Parathyroid adenoma (tissue), 2 donors: ENCODE data around the gene MXRA8.

Source experiments
- H2AFZ ChIP-seq: fragments of 300-600 bp; sonication (generic); one replicate; pipeline ENCODE4 v1.7.0; 2017; ENCODE audit warnings: antibody characterized with exemption, mild to moderate bottlenecking
- H3K27ac ChIP-seq: fragments of 300-600 bp; sonication (generic); one replicate; pipeline ENCODE4 v1.7.0; 2017
- H3K27me3 ChIP-seq: fragments of 300-600 bp; sonication (generic); one replicate; pipeline ENCODE4 v1.7.0; 2017; ENCODE audit warnings: low read length; ENCODE audit not compliant: control insufficient read depth, insufficient read depth
- H3K36me3 ChIP-seq: fragments of 300-600 bp; sonication (generic); one replicate; pipeline ENCODE4 v1.7.0; 2017; ENCODE audit warnings: low read length; ENCODE audit not compliant: control insufficient read depth, insufficient read depth
- H3K4me1 ChIP-seq: fragments of 300-600 bp; sonication (generic); one replicate; pipeline ENCODE4 v1.7.0; 2017; ENCODE audit warnings: control low read depth
- H3K4me2 ChIP-seq: fragments of 300-600 bp; sonication (generic); one replicate; pipeline ENCODE4 v1.7.0; 2017; ENCODE audit warnings: low read length
- H3K4me3 ChIP-seq: fragments of 300-600 bp; sonication (generic); one replicate; pipeline ENCODE4 v1.7.0; 2017; ENCODE audit warnings: low read depth, low read length
- H3K79me2 ChIP-seq: fragments of 300-600 bp; sonication (generic); one replicate; pipeline ENCODE4 v1.7.0; 2017; ENCODE audit warnings: control low read depth
- H3K9ac ChIP-seq: fragments of 300-600 bp; sonication (generic); one replicate; pipeline ENCODE4 v1.7.0; 2017; ENCODE audit warnings: mild to moderate bottlenecking
- H3K9me3 ChIP-seq: fragments of 300-600 bp; sonication (generic); one replicate; pipeline ENCODE4 v1.7.0; 2017; ENCODE audit warnings: low read length; ENCODE audit not compliant: control insufficient read depth
- TF ChIP-seq, protein P1 (sequence below): fragments of 300-600 bp; sonication (generic); IDR thresholded peaks from one replicate; pipeline ENCODE4 v1.7.0; 2017; ENCODE audit warnings: antibody characterized with exemption, mild to moderate bottlenecking
- donor health status: primary hyperparathyroidism.

MXRA8 gene

DNA sequence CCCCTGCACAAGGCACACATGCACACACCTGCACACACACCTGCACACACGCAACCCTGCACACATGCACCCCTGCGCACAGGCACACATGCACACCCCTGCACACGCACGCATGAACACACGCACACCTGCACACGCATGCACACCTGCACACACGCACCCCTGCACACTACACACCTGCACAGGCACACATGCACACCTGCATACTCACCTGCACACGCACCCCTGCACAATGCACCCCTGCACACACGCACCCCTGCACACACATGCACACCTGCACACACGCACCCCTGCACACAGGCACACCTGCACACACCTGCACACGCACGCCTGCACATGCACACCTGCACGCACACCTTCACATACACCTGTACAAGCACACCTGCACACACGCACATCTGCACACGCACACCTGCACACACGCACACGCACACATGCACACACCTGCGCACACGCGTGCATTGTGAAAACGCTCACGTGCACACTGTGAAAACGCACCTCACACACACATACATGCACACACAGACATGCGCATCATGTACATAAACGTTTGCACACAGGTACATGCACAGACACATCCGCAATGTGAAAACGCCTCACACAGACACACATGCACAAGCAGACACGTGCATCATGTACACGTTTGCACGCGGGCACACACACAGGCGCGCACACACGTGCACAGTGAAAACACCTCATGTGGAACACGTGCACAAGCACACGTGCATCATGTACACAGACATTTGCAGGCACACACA is 17.4 kb downstream of the MXRA8 start:
- Histone ChIP-seq H2AFZ (no peak overlapping the region), H3K36me3 (no peaks in the 10 kb centered on the region), H3K9ac (no peak overlapping the region), H3K4me2 (no peak overlapping the region), H3K27ac (no peak overlapping the region), H3K4me3 (no peak overlapping the region), H3K79me2 (peaks cover 8% of the 10 kb centered on the region), H3K9me3 (no peaks in the 10 kb centered on the region), H3K4me1 (no peaks in the 10 kb centered on the region), H3K27me3 (no peaks in the 10 kb centered on the region)
- TF ChIP-seq, protein P1, sequence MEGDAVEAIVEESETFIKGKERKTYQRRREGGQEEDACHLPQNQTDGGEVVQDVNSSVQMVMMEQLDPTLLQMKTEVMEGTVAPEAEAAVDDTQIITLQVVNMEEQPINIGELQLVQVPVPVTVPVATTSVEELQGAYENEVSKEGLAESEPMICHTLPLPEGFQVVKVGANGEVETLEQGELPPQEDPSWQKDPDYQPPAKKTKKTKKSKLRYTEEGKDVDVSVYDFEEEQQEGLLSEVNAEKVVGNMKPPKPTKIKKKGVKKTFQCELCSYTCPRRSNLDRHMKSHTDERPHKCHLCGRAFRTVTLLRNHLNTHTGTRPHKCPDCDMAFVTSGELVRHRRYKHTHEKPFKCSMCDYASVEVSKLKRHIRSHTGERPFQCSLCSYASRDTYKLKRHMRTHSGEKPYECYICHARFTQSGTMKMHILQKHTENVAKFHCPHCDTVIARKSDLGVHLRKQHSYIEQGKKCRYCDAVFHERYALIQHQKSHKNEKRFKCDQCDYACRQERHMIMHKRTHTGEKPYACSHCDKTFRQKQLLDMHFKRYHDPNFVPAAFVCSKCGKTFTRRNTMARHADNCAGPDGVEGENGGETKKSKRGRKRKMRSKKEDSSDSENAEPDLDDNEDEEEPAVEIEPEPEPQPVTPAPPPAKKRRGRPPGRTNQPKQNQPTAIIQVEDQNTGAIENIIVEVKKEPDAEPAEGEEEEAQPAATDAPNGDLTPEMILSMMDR, result no peak

DNA sequence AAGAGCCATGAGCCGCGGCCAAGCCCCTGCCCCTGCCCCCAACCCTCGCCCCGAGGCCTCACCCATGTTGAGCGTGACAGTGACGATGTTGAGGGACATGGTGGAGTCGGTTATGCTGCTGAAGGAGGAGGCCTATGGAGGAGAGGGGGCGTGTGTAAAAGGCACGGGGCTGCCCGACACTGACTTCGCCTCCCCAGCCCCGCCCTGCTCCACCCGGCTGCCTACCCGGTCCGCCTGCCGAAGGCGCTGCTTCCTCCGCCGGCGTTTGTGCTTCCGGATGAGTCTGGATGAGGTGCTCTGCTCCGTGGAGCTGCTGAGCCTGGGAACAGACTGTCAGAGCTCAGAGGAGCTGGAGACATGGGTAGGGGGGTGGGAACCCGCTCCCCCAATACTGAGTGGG is 18.2 kb downstream of the MXRA8 start:
- H3K36me3 ChIP-seq, result no peaks in the 10 kb centered on the region

DNA sequence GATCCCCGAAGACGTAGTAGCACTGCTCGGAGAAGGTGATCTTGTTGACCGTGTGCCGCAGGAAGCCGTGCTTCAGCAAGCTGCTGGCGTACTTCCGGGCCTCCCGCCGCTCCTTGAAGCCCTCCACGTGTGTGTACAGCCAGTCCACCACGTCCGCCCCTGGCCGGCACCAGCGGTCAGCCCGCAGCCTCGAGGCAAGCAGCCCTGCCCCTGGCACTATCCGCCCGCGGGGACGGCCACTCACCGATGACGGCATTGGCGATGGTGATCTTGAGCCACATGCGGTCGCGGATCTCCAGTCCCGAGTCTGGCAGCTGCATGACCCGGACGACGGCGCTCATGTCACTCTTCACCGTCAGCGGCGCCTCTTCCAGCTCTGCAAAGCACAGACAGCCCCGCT is 20.1 kb downstream of the MXRA8 start:
- TF ChIP-seq, protein P1, result no peak
- Histone ChIP-seq H3K9me3 (no peaks in the 10 kb centered on the region), H3K79me2 (peaks cover under 1% of the 10 kb centered on the region), H3K9ac (no peak overlapping the region), H3K4me1 (no peaks in the 10 kb centered on the region), H3K27me3 (no peaks in the 10 kb centered on the region), H3K4me2 (no peak overlapping the region), H3K4me3 (no peak overlapping the region), H3K27ac (no peak overlapping the region), H3K36me3 (no peaks in the 10 kb centered on the region), H2AFZ (no peak overlapping the region)

More for the DNA sequence above, 18.2 kb downstream of the MXRA8 start:
- Histone ChIP-seq H3K79me2 (peaks cover 5% of the 10 kb centered on the region), H3K4me2 (no peak overlapping the region), H3K4me3 (no peak overlapping the region), H3K4me1 (no peaks in the 10 kb centered on the region), H3K9me3 (no peaks in the 10 kb centered on the region), H3K9ac (no peak overlapping the region), H3K27me3 (no peaks in the 10 kb centered on the region), H2AFZ (no peak overlapping the region), H3K27ac (no peak overlapping the region)
- TF ChIP-seq, protein P1, result no peak

DNA sequence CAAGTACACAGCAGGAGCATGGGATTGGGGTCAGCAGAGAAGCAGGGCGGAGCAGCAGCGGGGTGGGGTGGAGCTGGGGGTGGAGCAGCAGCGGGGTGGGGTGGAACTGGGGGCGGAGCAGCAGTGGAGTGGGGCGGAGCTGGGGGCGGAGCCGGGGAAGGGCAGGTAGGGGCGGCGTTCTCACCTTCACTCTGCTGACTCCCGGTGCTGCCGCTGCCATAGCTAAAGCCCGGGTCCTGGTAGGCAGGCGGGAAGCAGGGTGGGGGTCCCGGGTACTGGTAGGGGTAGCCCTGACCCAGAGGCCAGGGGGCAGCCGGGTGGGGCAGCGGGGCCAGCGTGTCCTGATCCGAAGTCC is 20.6 kb downstream of the MXRA8 start:
- Histone ChIP-seq H3K27ac (no peak overlapping the region), H2AFZ (no peak overlapping the region), H3K36me3 (no peaks in the 10 kb centered on the region), H3K79me2 (no peaks in the 10 kb centered on the region), H3K4me3 (no peak overlapping the region), H3K4me2 (no peak overlapping the region), H3K9ac (no peak overlapping the region), H3K4me1 (no peaks in the 10 kb centered on the region), H3K9me3 (no peaks in the 10 kb centered on the region), H3K27me3 (no peaks in the 10 kb centered on the region)
- TF ChIP-seq, protein P1, result no peak
